MG63 (cell line): Measurements from ENCODE around the gene OCSTAMP. TPM values are rescaled to one million over a fixed set of nuclear protein-coding genes. Genes with fewer than 3 reads are reported as not detected.
A peak's percentile ranks its signal among the peaks of the same experiment; 100 is the strongest.

Experiments
- DNase-seq: peaks from one replicate; pipeline ENCODE4 v3.0.0-alpha.2; 2020
- H3K27me3 ChIP-seq: fragments of 250-450 bp; sonication (Bioruptor Pico); 2 replicates; pipeline ENCODE4 v1.5.1; 2020; ENCODE audit warnings: mild to moderate bottlenecking, moderate library complexity
- H3K36me3 ChIP-seq: fragments of 250-450 bp; sonication (Bioruptor Pico); 2 replicates; pipeline ENCODE4 v1.5.1; 2020; ENCODE audit warnings: mild to moderate bottlenecking, moderate library complexity
- H3K4me3 ChIP-seq: fragments of 250-450 bp; sonication (Bioruptor Pico); 2 replicates; pipeline ENCODE4 v1.5.1; 2020; ENCODE audit warnings: mild to moderate bottlenecking, moderate library complexity
- H3K9me3 ChIP-seq: fragments of 250-450 bp; sonication (Bioruptor Pico); 2 replicates; pipeline ENCODE4 v1.5.1; 2020; ENCODE audit warnings: mild to moderate bottlenecking, moderate library complexity
- total RNA-seq: library from RNA; depleted of rRNA; stranded (reverse); fragments of >200 nt; shearing (Covaris generic); gene quantifications from 2 replicates; pipeline ENCODE4 v1.2.3, GENCODE V29; 2014; ENCODE audit warnings: low replicate concordance

The OCSTAMP gene
- total RNA-seq, 1 experiment from 2014 or later, result not detected

GRCh38 chr20:46545827-46546138, 4.7 kb downstream of the OCSTAMP start:
- no peak for DNase-seq
- no peaks in the 10 kb centered on the region for H3K9me3 ChIP-seq
- H3K36me3 ChIP-seq, result no peaks in the 10 kb centered on the region
- H3K4me3 ChIP-seq, result no peak overlapping the region
- peaks cover 1% of the 10 kb centered on the region; the same call in 1 of the 2 replicates for H3K27me3 ChIP-seq

GRCh38 chr20:46545077-46545826, 5.2 kb downstream of the OCSTAMP start:
- H3K4me3 ChIP-seq, result no peak overlapping the region
- no peaks in the 10 kb centered on the region for H3K36me3 ChIP-seq
- DNase-seq, result no peak
- H3K9me3 ChIP-seq, result no peaks in the 10 kb centered on the region
- H3K27me3 ChIP-seq, result peaks cover 3% of the 10 kb centered on the region; the same call in 1 of the 2 replicates

GRCh38 chr20:46544576-46544975, 5.9 kb downstream of the OCSTAMP start:
- H3K4me3 ChIP-seq, result no peak overlapping the region

GRCh38 chr20:46543959-46544358, 6.5 kb downstream of the OCSTAMP start:
- Histone ChIP-seq H3K36me3 (no peaks in the 10 kb centered on the region), H3K9me3 (no peaks in the 10 kb centered on the region), H3K27me3 (peaks cover 3% of the 10 kb centered on the region; the same call in 1 of the 2 replicates), H3K4me3 (no peak overlapping the region)
- DNase-seq, result no peak

More at GRCh38 chr20:46544576-46544975, 5.9 kb downstream of the OCSTAMP start:
- Histone ChIP-seq H3K36me3 (no peaks in the 10 kb centered on the region), H3K9me3 (no peaks in the 10 kb centered on the region), H3K27me3 (peaks cover 3% of the 10 kb centered on the region; the same call in 1 of the 2 replicates)
- no peak for DNase-seq

- H3K27me3 ChIP-seq, result peaks cover 3% of the 10 kb centered on the region; the same call in 1 of the 2 replicates
- no peaks in the 10 kb centered on the region for H3K36me3 ChIP-seq
- DNase-seq, result no peak
- H3K4me3 ChIP-seq, result no peak overlapping the region
- no peaks in the 10 kb centered on the region for H3K9me3 ChIP-seq
Observed at GRCh38 chr20:46543033-46543432, 7.4 kb downstream of the OCSTAMP start.

GRCh38 chr20:46541229-46541935, 9.1 kb downstream of the OCSTAMP start:
- no peaks in the 10 kb centered on the region for H3K9me3 ChIP-seq
- peaks cover 3% of the 10 kb centered on the region; the same call in 1 of the 2 replicates for H3K27me3 ChIP-seq
- no peak overlapping the region for H3K4me3 ChIP-seq
- H3K36me3 ChIP-seq, result no peaks in the 10 kb centered on the region
- no peak for DNase-seq

GRCh38 chr20:46539113-46539512, 11.3 kb downstream of the OCSTAMP start:
- Histone ChIP-seq H3K27me3 (peaks cover 3% of the 10 kb centered on the region; the same call in 1 of the 2 replicates), H3K4me3 (no peak overlapping the region), H3K9me3 (no peaks in the 10 kb centered on the region), H3K36me3 (no peaks in the 10 kb centered on the region)
- no peak for DNase-seq

- no peak overlapping the region for H3K4me3 ChIP-seq
- H3K9me3 ChIP-seq, result no peaks in the 10 kb centered on the region
- no peaks in the 10 kb centered on the region for H3K36me3 ChIP-seq
- no peak for DNase-seq
- H3K27me3 ChIP-seq, result no peaks in the 10 kb centered on the region
Observed at GRCh38 chr20:46530640-46531039, 19.8 kb downstream of the OCSTAMP start.

- DNase-seq, result no peak
- H3K27me3 ChIP-seq, result no peaks in the 10 kb centered on the region
- no peaks in the 10 kb centered on the region for H3K36me3 ChIP-seq
- no peak overlapping the region for H3K4me3 ChIP-seq
- no peaks in the 10 kb centered on the region for H3K9me3 ChIP-seq
Observed at GRCh38 chr20:46523696-46524328, 26.6 kb downstream of the OCSTAMP start.

GRCh38 chr20:46523108-46523507, 27.3 kb downstream of the OCSTAMP start:
- H3K9me3 ChIP-seq, result no peaks in the 10 kb centered on the region
- H3K36me3 ChIP-seq, result no peaks in the 10 kb centered on the region
- DNase-seq, result no peak
- no peaks in the 10 kb centered on the region for H3K27me3 ChIP-seq
- H3K4me3 ChIP-seq, result no peak overlapping the region

- no peaks in the 10 kb centered on the region for H3K9me3 ChIP-seq
- peak; percentile 27 for DNase-seq
- H3K27me3 ChIP-seq, result no peaks in the 10 kb centered on the region; the same call in none of the 2 replicates
- H3K4me3 ChIP-seq, result no peak overlapping the region
- H3K36me3 ChIP-seq, result no peaks in the 10 kb centered on the region
Observed at GRCh38 chr20:46520976-46521579, 29.4 kb downstream of the OCSTAMP start.

- Histone ChIP-seq H3K36me3 (no peaks in the 10 kb centered on the region), H3K4me3 (no peak overlapping the region), H3K27me3 (peaks cover 4% of the 10 kb centered on the region), H3K9me3 (no peaks in the 10 kb centered on the region)
- no peak for DNase-seq
Observed at GRCh38 chr20:46520540-46520939, 29.9 kb downstream of the OCSTAMP start.

- H3K36me3 ChIP-seq, result no peaks in the 10 kb centered on the region
- DNase-seq, result no peak
- H3K9me3 ChIP-seq, result no peaks in the 10 kb centered on the region
- no peak overlapping the region for H3K4me3 ChIP-seq
- H3K27me3 ChIP-seq, result peaks cover 5% of the 10 kb centered on the region
Observed at GRCh38 chr20:46519471-46520068, 30.9 kb downstream of the OCSTAMP start.

GRCh38 chr20:46512943-46513844, 37.3 kb downstream of the OCSTAMP start, which contains the start of gene ZNF334:
Gene ZNF334, minus strand, starts transcription at chr20:46513559. Its CDS starts 1,457 bp downstream, at chr20:46512102.
- DNase-seq, result peak; percentile 18

GRCh38 chr20:46509523-46509922, 40.9 kb downstream of the OCSTAMP start:
- H3K4me3 ChIP-seq, result no peak overlapping the region
- no peak for DNase-seq
- no peaks in the 10 kb centered on the region; the same call in 1 of the 2 replicates for H3K27me3 ChIP-seq
- no peaks in the 10 kb centered on the region for H3K36me3 ChIP-seq
- H3K9me3 ChIP-seq, result no peaks in the 10 kb centered on the region

More at GRCh38 chr20:46512943-46513844, 37.3 kb downstream of the OCSTAMP start, which contains the start of gene ZNF334:
- peaks cover 5% of the 10 kb centered on the region for H3K27me3 ChIP-seq
- no peaks in the 10 kb centered on the region for H3K36me3 ChIP-seq
- peak within 1 kb of the TSS; percentile 43 for H3K4me3 ChIP-seq
- no peaks in the 10 kb centered on the region for H3K9me3 ChIP-seq
